GM19238 (cell line): Measurements from ENCODE around the gene POTEB3.
"Not testable (repeated sequence)": the region's sequence is repeated elsewhere in the genome, so short reads cannot be mapped to it uniquely, and the experiment has no call there.

Experiments used
- DNase-seq: peaks from one replicate; pipeline ENCODE4 v3.0.0; 2011; ENCODE audit warnings: low spot score; ENCODE audit not compliant: insufficient read length

The POTEB3 gene

GRCh38 chr15:21440399-21440798 lies at the start of gene POTEB3:
TSS of gene POTEB3 (minus strand) at chr15:21440499. CDS start at chr15:21440011, 488 bp downstream.
- not testable (repeated sequence) for DNase-seq

GRCh38 chr15:21453683-21454082 lies 13.4 kb upstream of the POTEB3 start:
- not testable (repeated sequence) for DNase-seq

- DNase-seq: not testable (repeated sequence)
Observed at GRCh38 chr15:21451920-21452563, 11.7 kb upstream of the POTEB3 start.

GRCh38 chr15:21451487-21451886 lies 11.2 kb upstream of the POTEB3 start:
- not testable (repeated sequence) for DNase-seq

GRCh38 chr15:21407366-21407765 lies 32.9 kb downstream of the POTEB3 start:
- DNase-seq: not testable (repeated sequence)

- not testable (repeated sequence) for DNase-seq
Observed at GRCh38 chr15:21401531-21401930, 38.8 kb downstream of the POTEB3 start.

GRCh38 chr15:21399111-21399510 lies 41.2 kb downstream of the POTEB3 start:
- not testable (repeated sequence) for DNase-seq

GRCh38 chr15:21398511-21398910 lies 41.8 kb downstream of the POTEB3 start:
- DNase-seq: not testable (repeated sequence)

- DNase-seq: not testable (repeated sequence)
Observed at GRCh38 chr15:21397656-21398055, 42.6 kb downstream of the POTEB3 start.

GRCh38 chr15:21397186-21397585 lies 43.1 kb downstream of the POTEB3 start:
- DNase-seq: not testable (repeated sequence)

- not testable (repeated sequence) for DNase-seq
Observed at GRCh38 chr15:21385961-21386360, 54.3 kb downstream of the POTEB3 start.

- not testable (repeated sequence) for DNase-seq
Observed at GRCh38 chr15:21383866-21384485, 56.3 kb downstream of the POTEB3 start.

GRCh38 chr15:21373682-21374081 lies 66.6 kb downstream of the POTEB3 start:
- DNase-seq: not testable (repeated sequence)

GRCh38 chr15:21369177-21369576 lies 71.1 kb downstream of the POTEB3 start:
- DNase-seq: not testable (repeated sequence)

- not testable (repeated sequence) for DNase-seq
Observed at GRCh38 chr15:21368625-21369024, 71.7 kb downstream of the POTEB3 start.
